Daoy (cell line): ENCODE measurements around the gene PPP4R1. TPM values are rescaled to one million over a fixed set of nuclear protein-coding genes. Genes with fewer than 3 reads are reported as not detected.

Experiments used
- DNase-seq: peaks from one replicate; pipeline ENCODE4 v3.0.0-alpha.2; 2015; ENCODE audit warnings: low read depth
- total RNA-seq: library from RNA; depleted of rRNA; stranded (reverse); fragments of >200 nt; shearing (Covaris generic); gene quantifications from 2 replicates; pipeline ENCODE4 v1.2.3, GENCODE V29; 2014

The PPP4R1 gene
- total RNA-seq, 1 experiment from 2014 or later: 31.0 TPM

DNA sequence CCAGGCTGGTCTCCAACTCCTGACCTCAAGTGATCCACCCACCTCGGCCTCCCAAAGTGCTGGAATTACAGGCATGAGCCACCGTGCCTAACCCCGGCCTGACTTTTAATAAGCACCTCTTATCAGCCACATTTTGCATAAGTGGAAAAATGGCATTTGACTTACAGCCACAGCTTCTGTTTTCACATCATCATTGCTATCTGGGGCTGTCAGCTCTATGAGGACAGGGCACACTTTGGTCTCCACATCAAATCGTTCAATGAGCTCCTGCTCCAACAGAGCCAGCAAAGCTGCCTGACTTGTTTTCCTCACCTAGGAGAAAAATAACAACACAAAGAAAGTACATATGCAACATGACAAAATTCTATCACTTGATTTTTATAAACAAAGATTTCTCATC lies 26.4 kb downstream of the PPP4R1 start:
- DNase-seq: no peak

DNA sequence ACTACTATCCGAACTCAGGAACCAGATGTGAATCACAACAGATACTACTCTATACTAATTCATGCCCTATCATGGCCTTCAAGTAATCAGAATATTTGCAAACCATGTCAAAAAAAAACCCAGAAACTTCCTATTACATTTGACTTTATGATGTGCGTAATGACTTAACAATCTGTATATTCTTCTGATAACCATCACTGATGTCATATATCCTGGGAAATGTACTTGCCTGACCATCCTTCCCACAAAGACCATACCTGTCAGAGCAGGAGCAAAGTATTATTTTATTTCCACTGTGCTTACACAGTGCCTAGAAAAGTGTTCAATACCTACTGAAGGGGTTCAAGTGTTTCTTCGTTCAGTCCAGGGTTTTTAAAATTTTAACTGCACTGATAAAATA lies 27.5 kb downstream of the PPP4R1 start:
- no peak for DNase-seq

DNA sequence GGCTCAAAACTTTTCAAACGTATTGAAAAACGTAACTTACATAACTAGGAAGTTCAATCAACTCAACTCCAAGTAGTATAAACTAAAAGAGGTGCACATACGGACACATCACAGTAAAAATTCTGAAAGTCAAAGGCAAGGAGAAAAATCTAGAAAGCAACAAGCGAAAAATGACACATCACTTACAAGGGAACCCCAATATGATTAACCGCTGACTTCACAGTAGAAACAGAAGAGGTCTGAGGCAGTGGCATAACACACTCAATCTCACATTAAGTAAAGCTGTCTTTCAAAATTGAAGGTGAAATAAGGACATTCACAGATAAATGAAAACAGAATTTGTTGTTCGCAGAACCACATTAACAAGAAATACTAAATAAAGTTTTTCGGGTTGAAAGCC lies 32.7 kb downstream of the PPP4R1 start:
- no peak for DNase-seq

DNA sequence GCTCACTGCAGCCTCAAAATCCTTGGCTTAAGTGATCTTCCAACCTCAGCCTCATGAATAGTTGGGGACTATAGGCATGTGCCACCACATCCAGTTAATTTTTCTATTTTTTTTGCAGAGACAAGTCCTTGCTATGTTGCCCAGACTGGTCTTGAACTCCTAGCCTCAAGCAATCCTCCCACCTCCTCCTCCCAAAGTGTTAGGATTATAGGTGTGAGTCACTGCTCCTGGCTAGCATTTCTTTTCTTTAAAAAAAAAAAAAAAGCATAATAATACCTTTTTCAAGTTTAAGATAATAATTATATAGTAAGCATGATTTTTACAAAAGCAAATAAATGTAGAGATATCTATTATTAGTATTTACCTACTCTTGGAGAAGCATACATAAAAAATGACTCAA lies 36.1 kb downstream of the PPP4R1 start:
- DNase-seq: peak; percentile 2

DNA sequence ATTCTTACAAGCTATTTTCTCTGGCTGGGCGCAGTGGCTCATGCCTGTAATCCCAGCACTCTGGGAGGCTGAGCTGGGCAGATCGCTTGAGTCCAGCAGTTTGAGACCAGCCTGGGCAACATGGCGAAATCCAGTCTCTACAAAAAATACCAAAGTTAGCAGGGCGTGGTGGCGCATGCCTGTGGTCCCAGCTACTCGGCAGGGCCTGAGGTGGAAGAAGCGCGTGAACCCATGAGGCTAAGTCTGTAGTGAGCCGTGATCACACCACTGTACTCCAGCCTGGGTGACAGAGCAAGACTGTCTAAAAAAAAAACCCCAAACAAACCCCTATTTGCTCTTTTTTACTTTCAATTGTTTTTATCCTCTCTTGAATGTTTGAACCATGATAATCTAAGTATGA lies 37.0 kb downstream of the PPP4R1 start:
- DNase-seq: no peak

DNA sequence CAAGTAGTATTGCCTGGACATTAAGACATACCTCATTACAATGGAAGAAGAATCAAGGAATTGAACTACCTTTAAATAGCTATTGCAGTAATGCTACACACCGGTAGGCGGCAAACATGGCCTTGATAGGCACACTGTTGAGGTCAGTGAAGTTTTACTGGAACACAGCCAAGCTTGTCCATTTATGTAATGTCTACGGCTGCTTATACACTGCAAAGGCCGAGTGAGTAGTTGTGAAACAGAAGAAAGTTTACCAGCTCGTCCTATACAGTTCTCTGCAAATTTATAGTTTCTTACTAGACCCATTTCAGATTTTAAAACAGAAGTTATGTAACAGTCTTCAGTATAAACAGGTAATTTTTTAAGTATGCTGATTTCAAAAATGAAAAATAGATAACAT lies 38.8 kb downstream of the PPP4R1 start:
- peak; percentile 82 for DNase-seq

DNA sequence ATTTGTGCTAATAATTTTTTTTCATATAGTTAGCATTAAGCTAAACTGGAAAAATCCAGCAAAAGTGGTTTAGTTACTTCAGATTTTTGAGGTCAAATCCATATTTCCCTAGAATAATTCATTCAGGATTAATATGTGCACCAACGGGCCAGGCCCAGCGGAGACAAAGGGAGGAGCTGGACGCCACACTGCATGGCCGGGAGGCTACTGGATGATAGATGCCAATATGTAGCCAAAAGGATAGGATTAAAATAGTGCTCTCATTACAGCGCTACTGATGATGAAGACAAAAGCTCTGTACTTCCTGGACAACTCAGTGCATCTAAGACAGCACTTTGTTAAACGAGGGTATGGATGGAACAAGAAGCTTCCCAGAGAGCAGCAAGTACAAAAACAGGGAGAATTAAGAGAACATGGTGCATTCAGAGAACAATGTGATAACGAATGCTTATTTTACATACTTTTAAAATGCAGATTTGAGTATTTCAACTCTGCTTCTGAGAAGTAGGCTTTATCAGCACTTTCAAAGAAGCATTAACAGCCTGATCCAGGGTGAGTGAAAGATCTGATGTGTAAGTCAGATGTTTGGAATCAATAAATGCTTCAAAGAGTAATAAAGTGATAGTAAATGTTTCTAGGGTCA lies 39.8 kb downstream of the PPP4R1 start:
- no peak for DNase-seq

DNA sequence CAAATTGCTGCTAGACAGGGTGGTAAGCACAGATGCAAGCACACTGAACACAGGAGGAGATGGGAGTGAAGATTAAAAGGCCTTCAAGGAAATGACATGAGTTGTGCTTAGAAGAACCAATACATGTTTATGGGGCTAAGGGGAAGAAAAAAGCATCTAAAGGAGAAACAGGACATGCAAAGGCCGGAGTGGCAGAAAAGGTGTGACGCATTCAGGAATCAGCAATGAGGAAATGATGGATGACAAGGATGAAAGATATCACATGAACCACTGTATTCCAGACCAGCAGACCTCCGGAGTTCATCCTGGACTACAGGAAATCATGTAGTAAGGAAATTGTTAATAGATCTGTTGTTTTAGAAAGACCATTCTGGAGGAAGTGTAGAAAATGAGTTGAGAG lies 42.8 kb downstream of the PPP4R1 start:
- DNase-seq: no peak

DNA sequence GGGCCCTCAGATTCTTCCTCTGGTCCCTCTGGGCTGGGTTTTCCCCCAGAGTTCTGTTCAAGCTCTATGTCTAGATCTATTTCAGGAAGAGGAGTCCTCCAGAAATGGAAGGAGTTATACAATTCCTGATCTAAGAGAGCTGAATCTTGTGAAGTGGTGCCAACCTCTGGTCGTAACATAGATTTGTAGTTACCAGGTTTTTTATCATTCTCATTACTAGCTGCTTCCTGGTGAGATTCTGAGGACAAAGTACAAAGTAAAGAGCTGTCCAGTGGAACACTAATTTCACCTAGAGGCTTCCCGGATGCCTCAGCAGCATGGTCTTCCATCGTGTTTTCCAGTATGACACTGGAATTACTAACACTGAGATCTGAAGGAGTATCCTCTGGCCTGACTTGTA lies 44.1 kb downstream of the PPP4R1 start:
- no peak for DNase-seq

DNA sequence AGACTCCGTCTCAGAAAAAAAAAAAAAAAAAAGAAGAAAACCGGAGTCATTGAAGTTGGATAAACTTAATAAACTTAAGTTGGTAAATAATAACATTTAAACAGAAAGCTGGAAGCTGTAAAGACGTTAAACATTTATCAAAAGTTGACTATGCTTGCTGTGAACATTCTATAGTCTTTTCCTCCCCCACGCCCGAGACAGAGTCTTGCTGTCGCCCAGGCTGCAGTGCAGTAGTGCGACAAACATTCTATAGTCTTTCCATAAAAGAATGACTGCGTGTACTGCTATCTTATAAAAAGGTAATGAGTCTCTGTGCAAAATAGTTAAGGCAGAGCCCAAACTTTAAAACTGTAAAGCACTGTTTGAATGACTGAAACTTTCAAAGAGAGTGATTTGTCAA lies 45.2 kb downstream of the PPP4R1 start:
- DNase-seq: no peak

DNA sequence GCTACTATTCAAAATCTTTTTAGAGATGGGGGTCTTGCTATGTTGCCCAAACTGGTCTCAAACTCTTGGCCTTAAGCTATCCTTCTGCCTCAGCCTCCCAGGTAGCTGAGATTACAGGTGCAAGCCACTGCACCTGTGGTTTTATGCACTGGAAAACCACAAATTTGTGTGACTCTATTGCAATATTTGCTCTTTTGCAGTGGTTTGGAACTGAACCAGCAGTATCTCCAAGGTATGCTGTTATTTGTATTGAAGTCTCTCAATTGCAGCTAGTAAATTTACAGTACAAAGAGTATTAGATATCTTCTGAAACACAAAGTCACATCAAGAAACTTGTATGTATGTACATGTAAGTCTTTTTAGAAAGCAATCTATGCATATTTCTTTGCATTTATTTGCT lies 46.2 kb downstream of the PPP4R1 start:
- DNase-seq: no peak

DNA sequence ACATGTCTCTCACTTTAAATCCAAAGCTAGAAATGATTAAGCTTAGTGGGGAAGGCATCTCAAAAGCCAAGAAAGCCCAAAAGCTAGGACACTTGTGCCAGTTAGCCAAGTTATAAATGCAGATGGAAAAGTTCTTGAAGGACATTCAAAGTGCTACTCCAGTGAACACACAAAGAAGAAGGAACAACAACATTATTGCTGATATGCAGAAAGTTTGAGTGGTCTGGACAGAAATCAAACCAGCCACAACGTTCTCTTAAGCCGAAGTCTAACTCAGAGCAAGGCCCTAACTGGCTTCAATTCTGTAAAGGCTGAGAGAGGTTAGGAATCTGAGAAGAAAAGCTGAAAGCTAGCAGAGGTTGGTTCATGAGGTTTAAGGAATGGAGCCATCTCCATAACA lies 49.0 kb downstream of the PPP4R1 start:
- DNase-seq: no peak

DNA sequence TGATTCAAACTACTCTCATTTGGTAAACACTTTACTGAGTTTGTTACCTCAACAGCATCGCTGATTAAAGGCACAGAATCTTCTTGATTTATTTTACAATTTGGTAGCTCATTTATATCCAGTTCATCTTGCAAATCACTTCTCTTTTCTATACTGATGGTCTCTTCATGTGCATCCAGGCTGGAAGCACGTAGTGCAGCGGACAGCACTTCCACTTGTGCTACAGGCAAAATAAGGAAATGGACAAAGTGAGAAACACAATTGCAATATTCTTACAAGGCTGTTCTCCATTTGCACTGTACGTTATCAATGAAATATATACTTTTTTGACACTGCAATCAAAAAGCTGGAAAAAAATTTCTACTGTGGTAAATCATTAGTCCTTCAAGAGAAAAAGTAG lies 51.0 kb downstream of the PPP4R1 start:
- no peak for DNase-seq

DNA sequence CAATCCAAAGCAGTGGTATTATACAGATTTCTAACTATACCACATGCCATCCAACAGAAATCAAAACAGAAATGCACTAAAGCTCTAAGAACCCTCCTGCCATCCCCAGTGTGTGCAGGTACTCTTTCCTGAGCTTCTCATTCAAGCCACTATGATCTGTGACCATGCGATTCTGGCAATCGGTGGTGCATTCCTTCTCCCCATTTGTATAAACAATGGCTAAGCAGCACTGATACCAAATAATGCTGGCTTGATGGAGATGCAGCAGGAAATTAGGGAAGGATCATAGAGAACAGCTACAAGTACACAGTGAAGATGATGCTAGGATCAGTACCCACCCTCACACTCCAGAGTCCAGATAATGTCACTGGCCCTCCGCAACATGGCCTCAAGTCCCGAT lies 51.8 kb downstream of the PPP4R1 start:
- no peak for DNase-seq

DNA sequence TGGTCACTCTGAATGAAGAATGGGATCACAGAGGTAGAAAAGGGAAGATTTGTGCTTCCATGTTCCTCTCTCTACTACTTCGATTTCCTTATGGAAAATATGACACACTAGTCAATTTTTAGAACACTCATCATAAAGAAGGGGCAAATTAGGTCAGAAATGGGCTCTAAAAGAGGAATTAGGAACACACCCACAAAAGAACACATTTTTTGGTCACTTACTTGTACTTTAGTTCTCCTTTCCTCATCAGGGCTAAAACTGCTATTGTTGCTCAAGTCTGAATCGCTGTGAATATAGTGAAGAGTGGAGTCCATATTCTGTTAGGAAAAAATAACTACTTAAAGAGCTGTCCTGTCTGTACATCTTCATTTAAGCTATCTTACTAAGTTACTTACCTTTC lies 52.6 kb downstream of the PPP4R1 start:
- DNase-seq: no peak

DNA sequence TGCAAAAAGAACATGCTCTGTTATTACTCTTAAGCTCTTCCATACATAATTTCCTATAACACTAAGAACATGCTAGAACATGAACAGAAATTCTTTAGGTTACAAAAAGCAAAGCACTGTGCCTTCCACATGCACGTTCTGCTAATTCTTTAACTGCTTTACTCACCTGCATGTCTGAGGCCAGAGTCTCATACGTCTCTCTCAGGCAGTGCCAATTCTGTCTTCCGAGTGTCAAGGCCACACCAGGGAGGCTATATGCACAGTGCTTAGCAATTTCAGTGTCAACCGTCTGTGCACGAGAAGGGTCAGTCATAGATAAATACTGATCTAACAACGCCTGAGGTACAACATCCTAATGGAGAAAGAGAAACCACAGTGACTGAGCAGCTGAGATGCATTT lies 55.1 kb downstream of the PPP4R1 start:
- DNase-seq: no peak

DNA sequence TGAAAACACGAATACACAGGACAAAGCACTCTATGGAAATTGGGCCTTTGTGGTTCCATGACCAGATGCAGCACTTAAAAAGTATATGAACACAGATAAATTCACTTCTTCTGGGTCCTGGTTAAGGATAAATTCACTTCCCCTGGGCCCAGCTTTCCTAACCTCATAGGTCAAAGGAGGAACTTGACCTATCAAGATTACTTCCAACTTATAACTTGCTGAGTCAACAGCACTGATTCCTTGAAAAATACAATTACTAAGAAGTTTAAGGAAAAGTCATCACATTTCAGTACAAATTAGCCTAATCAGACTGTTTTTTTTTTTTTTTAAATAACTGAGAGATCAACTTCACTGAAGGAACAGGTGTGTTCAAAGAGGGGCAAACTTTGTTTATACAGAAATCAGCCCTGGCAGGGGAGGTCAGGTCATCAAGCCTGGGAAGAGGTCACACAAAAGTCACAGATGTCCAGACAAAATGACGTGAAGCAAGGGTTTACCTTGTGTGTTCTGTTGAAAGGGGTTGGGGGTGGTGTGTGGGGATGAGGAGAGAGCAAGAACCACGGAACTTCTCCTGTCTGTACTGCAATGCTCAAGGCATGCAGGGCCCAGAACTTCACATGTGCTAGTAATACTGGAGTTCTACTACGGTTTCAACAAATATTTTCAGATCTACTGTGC lies 55.8 kb downstream of the PPP4R1 start:
- no peak for DNase-seq

DNA sequence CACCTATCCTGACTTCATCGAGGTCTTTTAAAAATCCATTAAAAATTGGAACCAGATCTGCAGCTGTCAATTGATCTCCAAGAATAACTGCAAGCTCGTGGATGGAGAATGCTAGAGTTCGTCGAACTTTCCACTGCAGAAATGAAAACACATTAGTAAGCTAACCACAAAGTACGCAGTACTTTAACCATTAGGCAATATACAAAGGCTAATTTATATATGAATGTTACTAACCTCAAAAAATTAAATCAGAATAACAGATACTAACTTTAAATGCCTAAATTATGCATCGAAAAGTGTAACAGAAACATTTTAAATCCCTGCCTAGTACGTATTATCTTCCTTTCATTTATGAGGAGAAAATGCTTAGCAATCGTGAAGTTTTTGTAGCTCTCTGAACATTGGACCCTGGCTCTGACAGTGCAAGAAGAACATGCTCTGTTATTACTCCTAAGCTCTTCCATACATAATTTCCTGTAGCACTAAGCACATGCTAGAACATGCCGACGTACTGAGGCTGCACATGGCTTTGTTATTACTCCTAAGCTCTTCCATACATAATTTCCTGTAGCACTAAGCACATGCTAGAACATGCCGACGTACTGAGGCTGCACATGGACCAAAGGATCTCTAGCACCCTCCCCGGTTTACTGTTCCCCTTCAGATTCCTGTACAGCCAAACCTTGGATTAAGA lies 57.0 kb downstream of the PPP4R1 start:
- DNase-seq: no peak

DNA sequence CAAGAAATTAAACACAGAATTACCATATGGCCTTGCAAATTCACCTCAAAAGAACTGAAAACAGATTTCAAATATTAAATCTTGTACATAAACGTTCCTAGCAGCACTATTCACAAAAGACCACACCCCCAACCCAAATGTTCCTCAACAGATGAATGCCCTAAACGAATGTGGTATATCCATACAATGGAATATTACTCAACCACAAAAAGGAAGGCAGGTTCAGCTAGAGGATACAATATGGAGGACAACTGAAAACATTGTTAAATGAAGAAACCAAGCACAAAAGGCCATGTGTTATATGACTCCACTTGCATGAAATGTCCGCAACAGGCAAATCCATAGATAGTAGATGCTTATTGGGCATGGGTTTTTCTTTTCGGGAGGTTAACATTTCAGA lies 61.7 kb downstream of the PPP4R1 start:
- no peak for DNase-seq

DNA sequence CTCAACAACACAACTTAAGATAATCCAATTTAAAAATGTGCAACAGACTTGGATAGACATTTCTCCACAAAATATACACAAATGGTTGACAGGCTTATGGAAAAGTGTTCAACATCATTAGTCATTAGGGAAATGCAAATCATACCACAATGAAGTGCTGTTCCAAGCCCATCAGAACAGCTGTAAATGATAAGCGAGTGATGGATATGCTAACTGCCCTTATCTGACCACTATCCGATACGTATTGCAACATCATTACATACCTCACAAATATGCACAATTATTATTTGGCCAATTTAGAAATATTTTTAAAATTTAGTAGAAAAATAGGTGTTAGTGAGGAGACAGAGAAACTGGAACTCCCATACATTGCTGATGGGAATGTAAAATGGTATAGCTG lies 62.2 kb downstream of the PPP4R1 start:
- no peak for DNase-seq

DNA sequence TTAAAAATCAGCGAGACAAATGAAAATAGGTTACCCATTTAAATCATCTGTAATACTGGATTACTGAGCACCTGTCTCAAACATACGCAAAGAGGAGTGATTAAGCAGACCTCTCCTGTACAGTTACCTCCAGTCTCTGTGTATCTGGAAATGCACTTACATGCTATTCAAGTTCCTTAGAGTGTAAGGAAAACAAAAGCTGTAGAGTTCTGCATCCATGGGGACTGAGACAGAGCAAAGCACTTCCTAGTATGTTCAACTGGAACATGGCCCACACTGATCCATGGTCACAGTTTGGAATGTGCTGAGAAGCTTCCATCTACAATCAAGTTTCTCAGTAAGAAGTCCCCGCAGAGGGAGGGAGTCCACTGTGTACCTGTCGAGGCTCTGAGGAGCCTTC lies 63.9 kb downstream of the PPP4R1 start:
- no peak for DNase-seq

DNA sequence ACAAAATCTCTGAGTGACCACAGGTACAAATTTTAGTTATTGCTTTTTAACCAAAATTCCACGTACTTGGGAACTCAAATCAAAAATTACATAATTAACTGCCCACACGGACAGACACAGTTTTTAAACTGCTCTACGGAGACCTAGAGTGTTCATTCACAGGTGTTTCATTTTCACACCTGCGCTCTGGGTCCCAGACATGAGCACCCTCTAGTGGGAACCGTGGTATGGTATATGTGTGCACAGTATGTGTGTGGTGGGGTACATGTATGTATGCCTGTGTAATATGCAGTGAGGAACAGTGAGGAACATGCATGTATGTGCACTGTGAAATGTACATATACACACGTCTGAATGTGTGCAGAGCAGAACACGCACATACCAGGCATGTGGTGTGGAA lies 65.0 kb downstream of the PPP4R1 start:
- no peak for DNase-seq

DNA sequence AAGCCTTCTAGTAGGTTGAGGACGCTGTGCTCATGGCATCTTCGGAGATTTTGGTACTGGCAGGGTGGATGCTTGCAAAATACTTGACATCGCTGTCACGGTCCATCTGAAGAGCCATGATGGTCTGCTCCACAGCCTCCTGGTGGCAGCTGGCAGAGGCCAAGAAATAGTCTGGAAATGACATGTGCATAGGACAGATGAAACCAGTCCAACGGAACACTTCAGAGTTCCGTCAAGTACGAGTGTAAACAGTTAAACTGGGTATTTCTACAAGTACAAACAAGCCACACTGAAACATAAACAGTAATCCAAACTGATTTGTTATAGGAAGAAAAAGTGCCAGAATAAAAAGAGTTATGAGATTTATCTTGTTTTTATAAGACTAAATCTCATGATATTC lies 66.6 kb downstream of the PPP4R1 start:
- DNase-seq: no peak
